Measurements from ENCODE around the gene ZNF474.
A peak's percentile ranks its signal among the peaks of the same experiment; 100 is the strongest.

ZNF474 gene

GRCh38 chr5:122110987-122111386, 18.4 kb upstream of the ZNF474 start:
- Mint-ChIP-seq H3K9me3 (no peaks in the 10 kb centered on the region), H3K4me3 (no peak overlapping the region), H3K27me3 (peaks cover 8% of the 10 kb centered on the region), H3K4me1 (no peaks in the 10 kb centered on the region), H3K27ac (no peak overlapping the region)
- ATAC-seq (no peak), DNase-seq (no peak)

- ATAC-seq (no peak), DNase-seq (no peak)
- Mint-ChIP-seq H3K9me3 (no peaks in the 10 kb centered on the region), H3K4me3 (no peak overlapping the region), H3K27me3 (peaks cover 8% of the 10 kb centered on the region), H3K4me1 (no peaks in the 10 kb centered on the region), H3K27ac (no peak overlapping the region)
Measured at GRCh38 chr5:122111460-122111859, 17.9 kb upstream of the ZNF474 start.

- no peak for ATAC-seq
- DNase-seq = no peak
- Mint-ChIP-seq H3K9me3 (no peaks in the 10 kb centered on the region), H3K27me3 (peaks cover 8% of the 10 kb centered on the region), H3K27ac (no peak overlapping the region), H3K4me1 (no peaks in the 10 kb centered on the region), H3K4me3 (no peak overlapping the region)
Measured at GRCh38 chr5:122112063-122112462, 17.3 kb upstream of the ZNF474 start.

GRCh38 chr5:122112733-122113558, 16.4 kb upstream of the ZNF474 start:
- ATAC-seq = no peak
- no peaks in the 10 kb centered on the region for H3K9me3 Mint-ChIP-seq
- DNase-seq = no peak
- H3K27me3 Mint-ChIP-seq = peaks cover 2% of the 10 kb centered on the region
- no peak overlapping the region for H3K4me3 Mint-ChIP-seq
- no peak overlapping the region for H3K27ac Mint-ChIP-seq
- H3K4me1 Mint-ChIP-seq = no peaks in the 10 kb centered on the region

GRCh38 chr5:122114501-122114900, 14.8 kb upstream of the ZNF474 start:
- no peaks in the 10 kb centered on the region for H3K4me1 Mint-ChIP-seq
- ATAC-seq (no peak), DNase-seq (no peak)
- H3K4me3 Mint-ChIP-seq = no peak overlapping the region
- no peaks in the 10 kb centered on the region for H3K9me3 Mint-ChIP-seq
- H3K27ac Mint-ChIP-seq = no peak overlapping the region
- H3K27me3 Mint-ChIP-seq = no peaks in the 10 kb centered on the region

GRCh38 chr5:122118356-122118948, 10.9 kb upstream of the ZNF474 start:
- no peaks in the 10 kb centered on the region for H3K27me3 Mint-ChIP-seq
- no peak overlapping the region for H3K27ac Mint-ChIP-seq
- H3K4me1 Mint-ChIP-seq = no peaks in the 10 kb centered on the region
- no peak for ATAC-seq
- DNase-seq = no peak
- no peak overlapping the region for H3K4me3 Mint-ChIP-seq
- no peaks in the 10 kb centered on the region for H3K9me3 Mint-ChIP-seq

- no peak for DNase-seq
- no peaks in the 10 kb centered on the region for H3K4me1 Mint-ChIP-seq
- no peaks in the 10 kb centered on the region for H3K9me3 Mint-ChIP-seq
- ATAC-seq = no peak
- no peak overlapping the region for H3K4me3 Mint-ChIP-seq
- peak overlapping the region in 1 of 2 donors; percentile 78 for H3K27ac Mint-ChIP-seq
- H3K27me3 Mint-ChIP-seq = no peaks in the 10 kb centered on the region
Measured at GRCh38 chr5:122119205-122119604, 10.1 kb upstream of the ZNF474 start.

GRCh38 chr5:122120493-122120892, 8.9 kb upstream of the ZNF474 start:
- Mint-ChIP-seq H3K9me3 (no peaks in the 10 kb centered on the region), H3K4me1 (no peaks in the 10 kb centered on the region), H3K27ac (no peak overlapping the region), H3K4me3 (no peak overlapping the region), H3K27me3 (no peaks in the 10 kb centered on the region)
- ATAC-seq (no peak), DNase-seq (no peak)

GRCh38 chr5:122120957-122121356, 8.4 kb upstream of the ZNF474 start:
- H3K9me3 Mint-ChIP-seq = no peaks in the 10 kb centered on the region
- DNase-seq (no peak), ATAC-seq (no peak)
- H3K27ac Mint-ChIP-seq = no peak overlapping the region
- no peaks in the 10 kb centered on the region for H3K27me3 Mint-ChIP-seq
- H3K4me3 Mint-ChIP-seq = no peak overlapping the region
- H3K4me1 Mint-ChIP-seq = no peaks in the 10 kb centered on the region

GRCh38 chr5:122121479-122122465, 7.6 kb upstream of the ZNF474 start:
- no peak overlapping the region for H3K4me3 Mint-ChIP-seq
- no peak overlapping the region for H3K27ac Mint-ChIP-seq
- DNase-seq (no peak), ATAC-seq (no peak)
- no peaks in the 10 kb centered on the region for H3K27me3 Mint-ChIP-seq
- no peaks in the 10 kb centered on the region for H3K4me1 Mint-ChIP-seq
- no peaks in the 10 kb centered on the region for H3K9me3 Mint-ChIP-seq

- ATAC-seq (no peak), DNase-seq (no peak)
- Mint-ChIP-seq H3K27me3 (no peaks in the 10 kb centered on the region), H3K27ac (no peak overlapping the region), H3K9me3 (no peaks in the 10 kb centered on the region), H3K4me3 (no peak overlapping the region), H3K4me1 (no peaks in the 10 kb centered on the region)
Measured at GRCh38 chr5:122124766-122125165, 4.6 kb upstream of the ZNF474 start.

GRCh38 chr5:122126177-122126755, 3.1 kb upstream of the ZNF474 start:
- H3K27me3 Mint-ChIP-seq = no peaks in the 10 kb centered on the region
- DNase-seq (no peak), ATAC-seq (no peak)
- no peaks in the 10 kb centered on the region for H3K4me1 Mint-ChIP-seq
- H3K9me3 Mint-ChIP-seq = no peaks in the 10 kb centered on the region
- no peak overlapping the region for H3K27ac Mint-ChIP-seq
- H3K4me3 Mint-ChIP-seq = no peak overlapping the region

GRCh38 chr5:122126756-122127321, 2.5 kb upstream of the ZNF474 start:
- no peak overlapping the region for H3K4me3 Mint-ChIP-seq
- DNase-seq (no peak), ATAC-seq (no peak)
- no peak overlapping the region for H3K27ac Mint-ChIP-seq
- H3K4me1 Mint-ChIP-seq = no peaks in the 10 kb centered on the region
- H3K9me3 Mint-ChIP-seq = no peaks in the 10 kb centered on the region
- no peaks in the 10 kb centered on the region for H3K27me3 Mint-ChIP-seq

GRCh38 chr5:122130152-122130551, 806 bp downstream of the ZNF474 start:
- no peaks in the 10 kb centered on the region for H3K4me1 Mint-ChIP-seq
- no peaks in the 10 kb centered on the region for H3K9me3 Mint-ChIP-seq
- no peak for DNase-seq
- no peaks in the 10 kb centered on the region for H3K27me3 Mint-ChIP-seq
- H3K27ac Mint-ChIP-seq = no peak overlapping the region
- ATAC-seq = no peak
- H3K4me3 Mint-ChIP-seq = no peak overlapping the region

GRCh38 chr5:122137702-122138101, 8.4 kb downstream of the ZNF474 start:
- peaks cover 8% of the 10 kb centered on the region for H3K27me3 Mint-ChIP-seq
- H3K4me1 Mint-ChIP-seq = peaks cover 16% of the 10 kb centered on the region
- DNase-seq (no peak), ATAC-seq (no peak)
- no peak overlapping the region for H3K4me3 Mint-ChIP-seq
- no peaks in the 10 kb centered on the region for H3K9me3 Mint-ChIP-seq
- H3K27ac Mint-ChIP-seq = no peak overlapping the region

Data from stimulated activated naive CD8-positive, alpha-beta T cell treated with anti-CD3 and anti-CD28 coated beads, Interleukin-15, amount 100 ng/mL, for 72 hours (primary cell).